Neural progenitor cell (in vitro differentiated cells): ENCODE measurements around the gene ZNF488. TPM values are rescaled to one million over a fixed set of nuclear protein-coding genes. Genes with fewer than 3 reads are reported as not detected.

ENCODE experiments used
- DNase-seq: peaks from one replicate; pipeline ENCODE4 v3.0.0-alpha.2; 2016; ENCODE audit warnings: low spot score
- H2AFZ ChIP-seq: fragments of 200-600 bp; sonication (generic); replicated peaks from 2 replicates; pipeline ENCODE4 v1.6.1; 2016; ENCODE audit warnings: antibody characterized with exemption
- H3F3A ChIP-seq: fragments of 200-600 bp; sonication (generic); 2 replicates; pipeline ENCODE4 v1.6.1; 2016; ENCODE audit warnings: antibody characterized with exemption, low read depth
- H3K27ac ChIP-seq: fragments of 200-600 bp; sonication (generic); 2 replicates; pipeline ENCODE4 v1.5.1; 2016; ENCODE audit warnings: mild to moderate bottlenecking
- H3K27me3 ChIP-seq: fragments of 200-600 bp; sonication (generic); 2 replicates; pipeline ENCODE4 v1.6.1; 2016; ENCODE audit warnings: mild to moderate bottlenecking, moderate library complexity
- H3K36me3 ChIP-seq: fragments of 200-600 bp; sonication (generic); 2 replicates; pipeline ENCODE4 v1.5.1; 2016
- H3K4me1 ChIP-seq: fragments of 200-600 bp; sonication (generic); 2 replicates; pipeline ENCODE4 v1.6.1; 2016; ENCODE audit warnings: mixed run types
- H3K4me2 ChIP-seq: fragments of 200-600 bp; sonication (generic); 2 replicates; pipeline ENCODE4 v1.6.1; 2016
- H3K4me3 ChIP-seq: fragments of 200-600 bp; sonication (generic); 2 replicates; pipeline ENCODE4 v1.5.1; 2016
- H3K79me2 ChIP-seq: fragments of 200-600 bp; sonication (generic); 2 replicates; pipeline ENCODE4 v1.6.1; 2016; ENCODE audit warnings: low read depth
- H3K9ac ChIP-seq: fragments of 200-600 bp; sonication (generic); 2 replicates; pipeline ENCODE4 v1.6.1; 2016
- H3K9me3 ChIP-seq: fragments of 200-600 bp; sonication (generic); 2 replicates; pipeline ENCODE4 v1.5.1; 2016; ENCODE audit warnings: low read depth
- H4K20me1 ChIP-seq: fragments of 200-600 bp; sonication (generic); 2 replicates; pipeline ENCODE4 v1.6.1; 2016; ENCODE audit warnings: low read depth
- H3K27ac Mint-ChIP-seq: 3 replicates; pipeline ENCODE4 v1.8.0; 2021; ENCODE audit warnings: mixed read lengths
- H3K27me3 Mint-ChIP-seq: 2 replicates; pipeline ENCODE4 v1.8.0; 2022; ENCODE audit warnings: low read depth, mild to moderate bottlenecking, inconsistent platforms, moderate library complexity, mixed read lengths; ENCODE audit not compliant: insufficient read depth
- H3K36me3 Mint-ChIP-seq: 3 replicates; pipeline ENCODE4 v1.8.0; 2021; ENCODE audit warnings: mixed read lengths
- H3K4me1 Mint-ChIP-seq: 3 replicates; pipeline ENCODE4 v1.8.0; 2021; ENCODE audit warnings: mixed read lengths
- H3K4me3 Mint-ChIP-seq: 3 replicates; pipeline ENCODE4 v1.8.0; 2021; ENCODE audit warnings: mild to moderate bottlenecking, moderate library complexity, mixed read lengths
- H3K9me3 Mint-ChIP-seq: 3 replicates; pipeline ENCODE4 v1.8.0; 2020; ENCODE audit warnings: mixed read lengths
- CTCF ChIP-seq: fragments of 200-600 bp; sonication (generic); IDR thresholded peaks from 2 replicates; pipeline ENCODE4 v1.5.1; 2017; ENCODE audit warnings: antibody characterized with exemption, mild to moderate bottlenecking
- EZH2 ChIP-seq: fragments of 200-600 bp; sonication (generic); IDR thresholded peaks from 2 replicates; pipeline ENCODE4 v1.6.1; 2017; ENCODE audit warnings: antibody characterized with exemption, mild to moderate bottlenecking, moderate library complexity
- EZH2phosphoT487 ChIP-seq: fragments of 200-600 bp; sonication (generic); IDR thresholded peaks from 2 replicates; pipeline ENCODE4 v1.6.1; 2017; ENCODE audit warnings: antibody characterized with exemption
- total RNA-seq: library from RNA; depleted of rRNA; stranded (reverse); fragments of >200 nt; gene quantifications from 2 replicates; pipeline ENCODE4 v1.2.3, GENCODE V29; 2015; ENCODE audit warnings: low replicate concordance

ZNF488 gene
- total RNA-seq, 1 donor from 2014 or later: not detected

DNA sequence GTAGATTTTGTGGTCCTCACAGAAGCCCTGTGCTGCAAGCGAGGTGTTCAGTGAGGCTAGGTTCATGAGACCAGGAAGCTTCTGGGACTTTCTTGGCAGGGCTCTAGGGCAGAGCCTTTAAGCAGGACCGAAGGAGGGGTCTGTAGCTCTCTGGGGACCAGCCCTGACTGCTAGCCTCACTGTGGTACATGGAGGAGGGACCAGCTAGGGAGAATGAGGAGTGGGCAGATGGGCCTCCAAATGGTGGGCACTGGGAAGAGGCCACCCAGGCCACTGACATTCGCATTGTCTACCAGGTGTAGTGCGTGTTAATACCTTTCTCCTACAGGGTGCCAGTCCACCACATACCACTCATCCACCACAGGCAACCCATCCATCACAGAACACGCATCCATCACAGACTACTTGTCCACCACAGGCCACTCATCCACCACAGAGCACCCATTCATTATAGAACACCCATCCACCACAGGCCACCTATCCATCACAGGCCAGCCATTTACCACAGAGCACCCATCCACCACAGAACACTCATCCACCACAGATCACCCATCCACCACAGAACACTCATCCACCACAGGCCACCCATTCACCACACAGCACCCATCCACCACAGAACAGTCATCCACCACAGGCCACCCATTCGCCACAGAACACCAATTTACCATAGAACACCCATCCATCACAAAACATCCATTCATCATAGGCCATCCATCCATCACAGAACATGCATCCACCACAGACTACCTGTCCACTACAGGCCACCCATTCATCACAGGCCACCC, 31.6 kb upstream of the ZNF488 start:
- H3K4me3 Mint-ChIP-seq: no peak overlapping the region
- Histone ChIP-seq H3K9me3 (no peaks in the 10 kb centered on the region), H3F3A (no peaks in the 10 kb centered on the region), H3K4me2 (no peak overlapping the region), H4K20me1 (no peaks in the 10 kb centered on the region), H3K79me2 (no peaks in the 10 kb centered on the region), H3K27me3 (no peaks in the 10 kb centered on the region), H2AFZ (no peak overlapping the region), H3K27ac (no peak overlapping the region), H3K4me1 (no peaks in the 10 kb centered on the region), H3K4me3 (no peak overlapping the region), H3K36me3 (no peaks in the 10 kb centered on the region), H3K9ac (no peak overlapping the region)
- TF ChIP-seq EZH2 (no peak), CTCF (no peak), EZH2phosphoT487 (no peak)
- no peak overlapping the region for H3K27ac Mint-ChIP-seq
- DNase-seq: no peak
- H3K27me3 Mint-ChIP-seq: peaks cover 2% of the 10 kb centered on the region
- H3K9me3 Mint-ChIP-seq: no peaks in the 10 kb centered on the region
- no peaks in the 10 kb centered on the region for H3K36me3 Mint-ChIP-seq
- H3K4me1 Mint-ChIP-seq: peaks cover 6% of the 10 kb centered on the region

GRCh38 chr10:47414752-47415519, 30.8 kb upstream of the ZNF488 start:
- Histone ChIP-seq H3K27ac (no peak overlapping the region), H3K36me3 (no peaks in the 10 kb centered on the region), H3F3A (no peaks in the 10 kb centered on the region), H3K9me3 (no peaks in the 10 kb centered on the region), H3K9ac (no peak overlapping the region), H4K20me1 (no peaks in the 10 kb centered on the region), H3K27me3 (no peaks in the 10 kb centered on the region), H3K4me2 (no peak overlapping the region), H2AFZ (no peak overlapping the region), H3K79me2 (no peaks in the 10 kb centered on the region), H3K4me1 (no peaks in the 10 kb centered on the region), H3K4me3 (no peak overlapping the region)
- no peaks in the 10 kb centered on the region for H3K36me3 Mint-ChIP-seq
- TF ChIP-seq EZH2phosphoT487 (no peak), CTCF (no peak), EZH2 (no peak)
- peaks cover 4% of the 10 kb centered on the region for H3K27me3 Mint-ChIP-seq
- H3K4me3 Mint-ChIP-seq: no peak overlapping the region
- peaks cover 8% of the 10 kb centered on the region for H3K4me1 Mint-ChIP-seq
- no peaks in the 10 kb centered on the region for H3K9me3 Mint-ChIP-seq
- no peak for DNase-seq
- H3K27ac Mint-ChIP-seq: no peak overlapping the region

DNA sequence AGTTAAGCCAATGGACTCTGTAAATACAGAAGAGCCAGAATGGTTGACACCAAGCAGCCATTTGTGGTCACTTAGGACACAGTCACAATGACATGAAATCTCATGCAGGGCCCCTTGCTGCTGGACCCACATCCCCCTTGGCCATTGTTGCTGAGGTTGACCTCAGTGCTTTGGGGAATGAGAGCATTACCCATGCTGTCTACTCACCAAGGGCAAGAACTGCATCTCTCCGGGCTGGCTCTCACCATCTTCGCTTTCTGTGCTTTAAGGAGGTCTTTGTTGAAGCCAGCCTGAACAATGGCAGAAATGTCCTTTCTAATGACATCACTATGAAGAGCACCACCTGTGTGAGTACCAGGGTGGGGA, 30.1 kb upstream of the ZNF488 start:
- Mint-ChIP-seq H3K36me3 (no peaks in the 10 kb centered on the region), H3K9me3 (no peaks in the 10 kb centered on the region), H3K4me1 (peaks cover 12% of the 10 kb centered on the region), H3K27me3 (peaks cover 4% of the 10 kb centered on the region), H3K4me3 (no peak overlapping the region), H3K27ac (no peak overlapping the region)
- no peaks in the 10 kb centered on the region for H3K9me3 ChIP-seq
- no peaks in the 10 kb centered on the region for H3K27me3 ChIP-seq
- H3F3A ChIP-seq: no peaks in the 10 kb centered on the region
- no peak overlapping the region for H3K4me2 ChIP-seq
- H3K4me3 ChIP-seq: no peak overlapping the region
- H3K4me1 ChIP-seq: no peaks in the 10 kb centered on the region
- H3K27ac ChIP-seq: no peak overlapping the region
- H3K36me3 ChIP-seq: no peaks in the 10 kb centered on the region
- TF ChIP-seq EZH2 (no peak), EZH2phosphoT487 (no peak), CTCF (no peak)
- DNase-seq: no peak
- no peaks in the 10 kb centered on the region for H4K20me1 ChIP-seq
- H3K9ac ChIP-seq: no peak overlapping the region
- no peaks in the 10 kb centered on the region for H3K79me2 ChIP-seq
- H2AFZ ChIP-seq: no peak overlapping the region
